IMR-90 (cell line): ENCODE measurements around the gene DLK2. TPM values are rescaled to one million over a fixed set of nuclear protein-coding genes. Genes with fewer than 3 reads are reported as not detected.

Experiments
- ATAC-seq: fragments of 200-7000 bp; cut with Tn5 transposase; 2 replicates; pipeline ENCODE4 v1.9.1; 2020; ENCODE audit warnings: low read depth, mild to moderate bottlenecking, moderate library complexity
- BruUV-seq: library from RNA; stranded (reverse); fragments of 400-500 nt; replicated peaks from 2 replicates; lab custom pipeline; 2021; lab: Mats Ljungman, UMichigan
- CTCF ChIA-PET: fragments of 300-600 bp; formaldehyde crosslinking; extraction: SDS; loops from one replicate; lab custom pipeline; 2021; ENCODE audit warnings: antibody characterized with exemption; lab: Yijun Ruan, JAX
- POLR2A ChIA-PET: fragments of 300-600 bp; sonication (Branson Sonifier 250); formaldehyde crosslinking; loops from one replicate; lab custom pipeline; 2022; ENCODE audit warnings: antibody characterized with exemption; ENCODE audit not compliant: unreplicated experiment; lab: Charles Lee
- DNase-seq: peaks from one replicate; pipeline ENCODE4 v3.0.0; 2013
- H2AFZ ChIP-seq: replicated peaks from 2 replicates; pipeline ENCODE3; 2013; ENCODE audit warnings: low read length, mild to moderate bottlenecking; ENCODE audit not compliant: poor library complexity
- H2AK5ac ChIP-seq: 2 replicates; pipeline ENCODE4 v1.6.1; 2013; ENCODE audit warnings: low read depth, low read length, inconsistent platforms
- H2AK9ac ChIP-seq: replicated peaks from 2 replicates; pipeline ENCODE3; 2013; ENCODE audit warnings: mild to moderate bottlenecking, low read depth, low read length, moderate library complexity; ENCODE audit not compliant: poor library complexity
- H2BK120ac ChIP-seq: 2 replicates; pipeline ENCODE4 v1.6.1; 2013; ENCODE audit warnings: low read depth, low read length, inconsistent platforms
- H2BK15ac ChIP-seq: 3 replicates; pipeline ENCODE4 v1.6.1; 2013; ENCODE audit warnings: low read depth, low read length, inconsistent platforms
- H2BK20ac ChIP-seq: 2 replicates; pipeline ENCODE4 v1.6.1; 2013; ENCODE audit warnings: low read depth, mild to moderate bottlenecking, inconsistent platforms, low read length, moderate library complexity
- H2BK5ac ChIP-seq: 2 replicates; pipeline ENCODE4 v1.6.1; 2013; ENCODE audit warnings: mild to moderate bottlenecking, low read depth, low read length, inconsistent platforms; ENCODE audit not compliant: poor library complexity, severe bottlenecking
- H3K14ac ChIP-seq: replicated peaks from 2 replicates; pipeline ENCODE4 v1.6.1; 2013; ENCODE audit warnings: low read depth, low read length, inconsistent platforms
- H3K18ac ChIP-seq: 2 replicates; pipeline ENCODE4 v1.6.1; 2013; ENCODE audit warnings: low read depth, low read length, control low read depth
- H3K23ac ChIP-seq: 2 replicates; pipeline ENCODE4 v1.6.1; 2013; ENCODE audit warnings: low read depth, low read length, inconsistent platforms
- H3K27ac ChIP-seq: 2 replicates; pipeline ENCODE4 v1.5.1; 2013; ENCODE audit warnings: mild to moderate bottlenecking, control low read depth, low read length; ENCODE audit not compliant: insufficient read depth
- H3K27me3 ChIP-seq: 2 replicates; pipeline ENCODE4 v1.6.1; 2013; ENCODE audit warnings: low read length; ENCODE audit not compliant: control insufficient read depth, insufficient read depth
- H3K36me3 ChIP-seq: 2 replicates; pipeline ENCODE4 v1.6.1; 2013; ENCODE audit warnings: low read length, mixed read lengths; ENCODE audit not compliant: control insufficient read depth, insufficient read depth
- H3K4ac ChIP-seq: 2 replicates; pipeline ENCODE4 v1.6.1; 2013; ENCODE audit warnings: low read depth, low read length, inconsistent platforms
- H3K4me1 ChIP-seq: 2 replicates; pipeline ENCODE4 v1.6.1; 2013; ENCODE audit warnings: low read length, mixed read lengths; ENCODE audit not compliant: control insufficient read depth, insufficient read depth
- H3K4me2 ChIP-seq: 2 replicates; pipeline ENCODE4 v1.6.1; 2013; ENCODE audit warnings: low read depth, mild to moderate bottlenecking, control low read depth, low read length, moderate library complexity
- H3K4me3 ChIP-seq: 2 replicates; pipeline ENCODE4 v1.5.1; 2013; ENCODE audit warnings: low read depth, mild to moderate bottlenecking, control low read depth, low read length, moderate library complexity; ENCODE audit not compliant: insufficient read depth
- H3K56ac ChIP-seq: 2 replicates; pipeline ENCODE4 v1.6.1; 2013; ENCODE audit warnings: low read length, inconsistent platforms; ENCODE audit not compliant: insufficient read depth; ENCODE audit errors: extremely low read depth
- H3K79me1 ChIP-seq, 2 experiments: 2 replicates each; pipeline ENCODE4 v1.6.1; 2013; ENCODE audit warnings: low read length in 2 of 2, inconsistent platforms in 1 of 2, low read depth in 1 of 2
- H3K9ac ChIP-seq: 2 replicates; pipeline ENCODE4 v1.6.1; 2013; ENCODE audit warnings: low read depth, low read length, control low read depth
- H3K9me1 ChIP-seq: 2 replicates; pipeline ENCODE4 v1.6.1; 2013; ENCODE audit warnings: low read length, inconsistent platforms; ENCODE audit not compliant: insufficient read depth
- H3K9me3 ChIP-seq: 2 replicates; pipeline ENCODE4 v1.6.1; 2013; ENCODE audit warnings: low read length; ENCODE audit not compliant: control insufficient read depth, insufficient read depth
- H4K20me1 ChIP-seq: 2 replicates; pipeline ENCODE4 v1.6.1; 2013; ENCODE audit warnings: low read length, inconsistent platforms; ENCODE audit not compliant: insufficient read depth
- H4K5ac ChIP-seq: 2 replicates; pipeline ENCODE4 v1.6.1; 2013; ENCODE audit warnings: mild to moderate bottlenecking, low read depth, low read length, control low read depth
- H4K8ac ChIP-seq, 2 experiments: 2 replicates each; pipeline ENCODE4 v1.6.1; 2013; ENCODE audit warnings: low read depth in 2 of 2, low read length in 2 of 2, control low read depth in 1 of 2, inconsistent platforms in 1 of 2
- H4K91ac ChIP-seq: 2 replicates; pipeline ENCODE4 v1.6.1; 2013; ENCODE audit warnings: low read depth, low read length, inconsistent platforms; ENCODE audit not compliant: insufficient read depth
- CHD1 ChIP-seq: IDR thresholded peaks from 2 replicates; pipeline ENCODE4 v1.6.1; 2012; ENCODE audit warnings: low read depth, low read length, improper control_type of control experiment
- RCOR1 ChIP-seq: IDR thresholded peaks from 2 replicates; pipeline ENCODE4 v1.6.1; 2012; ENCODE audit warnings: mild to moderate bottlenecking, low read length, improper control_type of control experiment; ENCODE audit not compliant: insufficient replicate concordance
- whole genome bisulfite sequencing, 2 experiments: methylation state at CpG; one replicate each; pipeline versions ENCODE4 v1.1.5 to v1.1.7; 2013; ENCODE audit warnings: missing lambda C conversion rate in 2 of 2; ENCODE audit not compliant: insufficient read length in 1 of 2; ENCODE audit errors: extremely low coverage in 2 of 2; 5-methylcytosine and 5-hydroxymethylcytosine counted together
- dilution Hi-C: fragments of 300-500 bp; cut with HindIII; formaldehyde crosslinking; loops from one replicate; pipeline ENCODE4 v1.14.3; 2018; ENCODE audit warnings: low sequenced_read_pairs; ENCODE audit not compliant: unreplicated experiment
- in situ Hi-C: fragments of 300-500 bp; cut with MboI; formaldehyde crosslinking; loops from 3 replicates; pipeline ENCODE4 v1.14.3; 2019; ENCODE audit warnings: low sequenced_read_pairs, inconsistent platforms, mixed read lengths
- intact Hi-C: fragments of 100-400 bp; cut with micrococcal nuclease; formaldehyde crosslinking; loops from 2 replicates; pipeline ENCODE4 v1.10.0; 2022
- polyA plus RNA-seq, 3 experiments: library from polyadenylated mRNA; depleted of rRNA; stranded (reverse); fragments of >200 nt; gene quantifications; 2 replicates each; pipeline ENCODE4 v1.2.3, GENCODE V29; 2012; ENCODE audit warnings: low replicate concordance in 1 of 3
- total RNA-seq: library from RNA; depleted of rRNA; stranded (reverse); fragments of >200 nt; gene quantifications from 2 replicates; pipeline ENCODE4 v1.2.3, GENCODE V29; 2012
- TF ChIP-seq, protein P1 (sequence below): fragments of 150-350 bp; IDR thresholded peaks from 2 replicates; pipeline ENCODE4 v1.6.1; 2016; ENCODE audit warnings: low read depth, mild to moderate bottlenecking, low read length, moderate library complexity, borderline replicate concordance

The DLK2 gene
- total and polyA plus RNA-seq, 2 of the 4 experiments (the other 2 are of a cell fraction): 0.90 to 2.8 TPM

GRCh38 chr6:43451348-43451747 lies 4.0 kb downstream of the DLK2 start:
- Histone ChIP-seq H2BK20ac (no peak overlapping the region), H3K56ac (no peak overlapping the region), H3K9me1 (peaks cover 4% of the 10 kb centered on the region; the same call in 1 of the 2 replicates), H4K91ac (no peak overlapping the region), H4K8ac (no peak overlapping the region), H4K20me1 (no peaks in the 10 kb centered on the region; the same call in 1 of the 2 replicates), H2AK9ac (no peak overlapping the region), H3K4ac (no peak overlapping the region), H4K5ac (no peak overlapping the region), H3K79me1 (no peaks in the 10 kb centered on the region), H2BK5ac (no peak overlapping the region), H3K23ac (no peak overlapping the region), H2AK5ac (no peak overlapping the region), H3K4me1 (peaks cover 2% of the 10 kb centered on the region; the same call in 1 of the 2 replicates), H3K27me3 (peaks cover 8% of the 10 kb centered on the region), H3K36me3 (peaks cover 49% of the 10 kb centered on the region), H3K14ac (no peak overlapping the region), H2BK120ac (no peak overlapping the region), H2AFZ (no peak overlapping the region), H2BK15ac (no peak overlapping the region), H3K27ac (no peak overlapping the region), H3K4me3 (no peak overlapping the region), H3K9me3 (no peaks in the 10 kb centered on the region), H3K18ac (no peak overlapping the region), H3K9ac (no peak overlapping the region), H3K4me2 (no peak overlapping the region)
- BruUV-seq: no TSS peak
- dilution Hi-C loops (no loop called here), intact Hi-C loops (no loop called here), in situ Hi-C loops (no loop called here)
- ChIA-PET POLR2A (no interaction called here), CTCF (no interaction called here)
- DNase-seq: no peak
- ATAC-seq: no peak
- WGBS, 2 experiments: no CpG with 5 or more reads among the region's 4 CpGs
- TF ChIP-seq RCOR1 (no peak), CHD1 (no peak)
- TF ChIP-seq, protein P1, sequence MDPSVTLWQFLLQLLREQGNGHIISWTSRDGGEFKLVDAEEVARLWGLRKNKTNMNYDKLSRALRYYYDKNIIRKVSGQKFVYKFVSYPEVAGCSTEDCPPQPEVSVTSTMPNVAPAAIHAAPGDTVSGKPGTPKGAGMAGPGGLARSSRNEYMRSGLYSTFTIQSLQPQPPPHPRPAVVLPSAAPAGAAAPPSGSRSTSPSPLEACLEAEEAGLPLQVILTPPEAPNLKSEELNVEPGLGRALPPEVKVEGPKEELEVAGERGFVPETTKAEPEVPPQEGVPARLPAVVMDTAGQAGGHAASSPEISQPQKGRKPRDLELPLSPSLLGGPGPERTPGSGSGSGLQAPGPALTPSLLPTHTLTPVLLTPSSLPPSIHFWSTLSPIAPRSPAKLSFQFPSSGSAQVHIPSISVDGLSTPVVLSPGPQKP: no peak
